GM23338 (cell line): ENCODE measurements around the gene HTT-AS.

Experiments used
- EZH2 ChIP-seq: fragments of 200-600 bp; sonication (generic); IDR thresholded peaks from one replicate; pipeline ENCODE4 v1.8.0; 2017; ENCODE audit warnings: antibody characterized with exemption, mild to moderate bottlenecking, low read depth; ENCODE audit not compliant: unreplicated experiment
- POLR2AphosphoS5 ChIP-seq: IDR thresholded peaks from 2 replicates; pipeline ENCODE4 v1.6.1; 2016; ENCODE audit warnings: antibody characterized with exemption, low read depth

DNA sequence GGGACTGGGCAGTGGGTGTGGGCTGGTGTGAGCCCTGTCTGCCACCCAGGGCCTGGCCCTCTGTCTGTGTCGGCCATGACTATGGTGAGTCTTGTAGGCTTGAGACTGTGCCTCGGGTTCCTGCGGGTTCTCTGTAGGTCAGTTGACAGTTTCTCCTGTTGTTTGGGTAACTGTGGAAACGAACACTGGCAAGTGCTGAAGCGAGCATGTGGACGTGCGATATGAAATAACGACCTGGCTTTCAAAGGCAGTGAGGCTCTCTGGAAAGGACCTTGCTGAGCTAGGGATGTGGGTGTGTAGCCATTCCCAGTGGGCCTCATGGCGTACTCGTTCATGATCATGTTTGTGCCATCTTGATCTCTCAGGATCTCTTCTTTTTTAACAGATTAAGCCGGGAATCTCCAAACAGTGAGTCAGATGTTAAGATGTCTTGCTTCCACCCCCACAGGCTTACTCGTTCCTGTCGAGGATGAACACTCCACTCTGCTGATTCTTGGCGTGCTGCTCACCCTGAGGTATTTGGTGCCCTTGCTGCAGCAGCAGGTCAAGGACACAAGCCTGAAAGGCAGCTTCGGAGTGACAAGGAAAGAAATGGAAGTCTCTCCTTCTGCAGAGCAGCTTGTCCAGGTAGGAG is 41.4 kb upstream of the HTT-AS start:
- TF ChIP-seq POLR2AphosphoS5 = no peak
- no peak for TF ChIP-seq EZH2
